Brain microvascular endothelial cell (primary cell): Measurements from ENCODE around the gene SH3RF2.
A peak's percentile ranks its signal among the peaks of the same experiment; 100 is the strongest.

Source experiments
- DNase-seq: peaks from one replicate; pipeline ENCODE4 v3.0.0-alpha.2; 2020
- H3K27ac ChIP-seq: fragments of 250-450 bp; sonication (Bioruptor Pico); 2 replicates; pipeline ENCODE4 v1.5.1; 2020; ENCODE audit warnings: mild to moderate bottlenecking, moderate library complexity
- H3K27me3 ChIP-seq: fragments of 250-450 bp; sonication (Bioruptor Pico); replicated peaks from 2 replicates; pipeline ENCODE4 v1.5.1; 2020; ENCODE audit warnings: mild to moderate bottlenecking
- H3K36me3 ChIP-seq: fragments of 250-450 bp; sonication (Bioruptor Pico); replicated peaks from 2 replicates; pipeline ENCODE4 v1.5.1; 2020; ENCODE audit warnings: mild to moderate bottlenecking
- H3K4me3 ChIP-seq: 2 replicates; pipeline ENCODE4 v1.5.1; 2011; ENCODE audit warnings: low read depth, mild to moderate bottlenecking, control low read depth, low read length, moderate library complexity
- in situ Hi-C: cut with HindIII; loops from 2 replicates; pipeline ENCODE4 v1.10.0; 2017; ENCODE audit warnings: low sequenced_read_pairs, low pct_ligation_motif_present
- TF ChIP-seq, protein P1 (sequence below): IDR thresholded peaks from 2 replicates; pipeline ENCODE4 v1.5.1; 2011; ENCODE audit warnings: low read depth, mild to moderate bottlenecking, moderate library complexity, low read length, control low read depth, inconsistent platforms; ENCODE audit errors: missing control alignments

The SH3RF2 gene

DNA sequence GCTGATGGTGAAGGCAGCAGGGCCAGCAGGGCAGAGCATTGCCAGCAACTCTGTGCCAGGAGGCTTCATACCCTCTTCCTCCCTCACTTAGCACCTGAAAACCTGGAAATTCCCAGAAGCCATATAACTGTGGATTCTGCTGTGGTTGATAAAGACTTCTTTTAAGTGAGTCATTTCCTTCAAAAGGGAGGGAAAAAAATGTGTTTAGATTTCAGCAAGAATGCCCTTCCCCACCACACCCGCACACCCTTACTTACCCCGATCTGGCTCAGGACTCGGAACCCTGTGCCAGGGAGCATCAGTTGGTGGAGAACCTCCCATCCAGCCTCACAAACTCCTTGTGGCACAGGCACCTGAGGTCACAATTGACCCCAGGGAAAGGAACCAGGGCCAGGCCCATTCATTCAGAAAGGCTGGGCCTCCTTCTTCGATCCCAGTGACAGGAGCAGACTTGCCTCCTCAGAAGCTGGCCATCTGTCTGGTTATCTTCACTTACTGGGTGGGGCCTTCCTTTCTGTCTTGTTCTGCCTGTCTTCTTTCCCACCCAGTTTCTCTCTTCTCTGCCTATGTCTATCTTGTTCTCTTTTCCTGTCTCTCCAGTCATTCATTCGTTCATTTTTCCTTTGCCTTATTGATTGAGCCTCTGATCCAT lies 106.4 kb downstream of the SH3RF2 start:
- Histone ChIP-seq H3K27me3 (no peaks in the 10 kb centered on the region), H3K27ac (no peak overlapping the region), H3K36me3 (no peaks in the 10 kb centered on the region), H3K4me3 (no peak overlapping the region)
- in situ Hi-C loops: no loop called here
- DNase-seq: peak; percentile 29
- TF ChIP-seq, protein P1, sequence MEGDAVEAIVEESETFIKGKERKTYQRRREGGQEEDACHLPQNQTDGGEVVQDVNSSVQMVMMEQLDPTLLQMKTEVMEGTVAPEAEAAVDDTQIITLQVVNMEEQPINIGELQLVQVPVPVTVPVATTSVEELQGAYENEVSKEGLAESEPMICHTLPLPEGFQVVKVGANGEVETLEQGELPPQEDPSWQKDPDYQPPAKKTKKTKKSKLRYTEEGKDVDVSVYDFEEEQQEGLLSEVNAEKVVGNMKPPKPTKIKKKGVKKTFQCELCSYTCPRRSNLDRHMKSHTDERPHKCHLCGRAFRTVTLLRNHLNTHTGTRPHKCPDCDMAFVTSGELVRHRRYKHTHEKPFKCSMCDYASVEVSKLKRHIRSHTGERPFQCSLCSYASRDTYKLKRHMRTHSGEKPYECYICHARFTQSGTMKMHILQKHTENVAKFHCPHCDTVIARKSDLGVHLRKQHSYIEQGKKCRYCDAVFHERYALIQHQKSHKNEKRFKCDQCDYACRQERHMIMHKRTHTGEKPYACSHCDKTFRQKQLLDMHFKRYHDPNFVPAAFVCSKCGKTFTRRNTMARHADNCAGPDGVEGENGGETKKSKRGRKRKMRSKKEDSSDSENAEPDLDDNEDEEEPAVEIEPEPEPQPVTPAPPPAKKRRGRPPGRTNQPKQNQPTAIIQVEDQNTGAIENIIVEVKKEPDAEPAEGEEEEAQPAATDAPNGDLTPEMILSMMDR: no peak

DNA sequence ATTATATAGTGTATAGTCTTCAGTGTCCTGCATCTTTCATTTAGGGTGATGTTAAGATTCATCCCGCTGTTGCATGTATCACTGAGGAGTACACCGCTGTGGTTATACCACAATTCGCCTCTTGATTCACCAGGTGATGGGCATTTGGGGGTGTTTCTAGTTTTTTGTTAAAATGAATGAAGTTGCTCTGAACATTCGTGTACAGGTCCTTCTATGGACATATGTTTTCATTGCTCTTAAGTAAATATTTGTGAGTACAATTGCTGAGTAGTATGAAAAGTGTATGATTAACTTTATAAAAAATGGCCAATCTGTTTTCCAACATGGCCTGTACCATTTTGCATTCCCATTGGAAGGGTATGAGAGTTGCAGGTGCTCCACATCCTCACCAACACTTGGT lies 107.3 kb downstream of the SH3RF2 start:
- Histone ChIP-seq H3K4me3 (no peak overlapping the region), H3K27me3 (no peaks in the 10 kb centered on the region), H3K36me3 (no peaks in the 10 kb centered on the region), H3K27ac (no peak overlapping the region)
- in situ Hi-C loops: no loop called here
- no peak for DNase-seq
- TF ChIP-seq, protein P1: no peak

DNA sequence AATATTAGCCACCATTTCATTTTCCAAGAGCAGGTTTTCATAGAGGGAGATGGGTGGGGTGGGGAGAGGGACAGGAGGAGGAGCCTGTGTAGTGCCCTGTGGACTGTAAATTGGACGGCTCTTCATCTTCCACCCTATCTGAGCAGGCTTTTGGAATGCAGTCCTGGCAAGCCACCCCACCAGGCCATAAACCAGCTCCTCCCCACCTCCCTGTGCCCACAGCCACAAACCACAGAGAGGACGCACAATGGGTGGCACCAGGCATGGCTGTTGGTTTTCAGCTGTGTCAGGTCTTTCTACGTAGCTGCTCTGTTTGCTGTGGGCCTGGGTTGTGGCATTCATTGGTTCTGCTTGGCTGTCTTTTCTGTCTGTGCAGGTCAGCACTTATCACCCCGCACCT lies 111.0 kb downstream of the SH3RF2 start:
- Histone ChIP-seq H3K27ac (no peak overlapping the region), H3K4me3 (no peak overlapping the region), H3K36me3 (no peaks in the 10 kb centered on the region), H3K27me3 (no peaks in the 10 kb centered on the region)
- in situ Hi-C loops: no loop called here
- DNase-seq: no peak
- TF ChIP-seq, protein P1: no peak

DNA sequence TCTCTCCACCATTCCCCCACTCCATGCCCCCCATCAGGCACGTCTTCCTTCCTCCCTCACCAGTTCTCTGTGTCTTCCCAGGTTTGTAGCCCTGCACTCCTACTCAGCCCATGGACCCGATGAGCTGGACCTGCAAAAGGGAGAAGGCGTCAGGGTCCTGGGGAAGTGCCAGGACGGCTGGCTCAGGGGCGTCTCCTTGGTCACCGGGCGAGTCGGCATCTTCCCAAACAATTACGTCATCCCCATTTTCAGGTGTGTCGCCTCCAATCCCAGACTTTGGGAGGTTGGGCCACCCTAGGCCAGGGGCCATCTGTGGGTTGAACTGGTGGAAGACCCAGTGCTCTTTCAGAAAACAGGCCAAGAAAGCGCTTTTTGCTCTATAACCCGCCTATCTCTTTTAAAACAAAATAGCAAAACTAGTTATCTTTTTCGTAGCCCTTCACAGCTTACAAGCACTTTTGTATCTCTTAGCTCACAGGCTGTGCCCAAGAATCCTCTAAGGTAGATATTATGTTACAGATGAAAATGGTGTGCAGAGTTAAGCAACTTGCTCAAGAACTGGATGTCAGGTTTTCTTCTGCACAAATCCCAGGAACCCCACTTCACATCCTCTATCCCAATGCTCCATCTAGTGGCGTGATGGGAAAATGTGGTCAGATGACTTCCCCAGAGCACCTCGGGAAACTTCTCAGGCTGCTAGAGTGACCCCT lies 112.8 kb downstream of the SH3RF2 start:
- in situ Hi-C loops: no loop called here
- no peaks in the 10 kb centered on the region for H3K36me3 ChIP-seq
- DNase-seq: peak; percentile 69

DNA sequence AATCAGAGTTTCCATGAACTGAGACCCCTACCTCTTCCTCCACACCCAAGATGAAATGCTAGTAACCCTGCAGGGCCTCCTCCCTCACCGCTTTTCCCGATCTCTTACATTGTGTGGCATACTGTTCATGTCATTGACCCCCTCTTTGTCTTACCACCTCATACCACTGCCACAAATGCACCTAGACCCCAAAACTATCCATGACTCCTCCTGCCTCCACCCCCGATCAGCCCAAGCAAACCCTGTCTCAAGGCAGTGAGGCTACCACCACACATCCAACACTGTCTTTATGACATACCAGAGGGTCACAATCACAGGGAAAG lies 113.3 kb downstream of the SH3RF2 start:
- H3K27me3 ChIP-seq: no peaks in the 10 kb centered on the region
- TF ChIP-seq, protein P1: no peak
- in situ Hi-C loops: no loop called here
- H3K27ac ChIP-seq: no peak overlapping the region
- H3K4me3 ChIP-seq: no peak overlapping the region
- no peak for DNase-seq
- no peaks in the 10 kb centered on the region for H3K36me3 ChIP-seq

More for the DNA sequence above, 112.8 kb downstream of the SH3RF2 start:
- no peaks in the 10 kb centered on the region for H3K27me3 ChIP-seq
- H3K27ac ChIP-seq: no peak overlapping the region
- TF ChIP-seq, protein P1: peak; percentile 86
- H3K4me3 ChIP-seq: no peak overlapping the region

DNA sequence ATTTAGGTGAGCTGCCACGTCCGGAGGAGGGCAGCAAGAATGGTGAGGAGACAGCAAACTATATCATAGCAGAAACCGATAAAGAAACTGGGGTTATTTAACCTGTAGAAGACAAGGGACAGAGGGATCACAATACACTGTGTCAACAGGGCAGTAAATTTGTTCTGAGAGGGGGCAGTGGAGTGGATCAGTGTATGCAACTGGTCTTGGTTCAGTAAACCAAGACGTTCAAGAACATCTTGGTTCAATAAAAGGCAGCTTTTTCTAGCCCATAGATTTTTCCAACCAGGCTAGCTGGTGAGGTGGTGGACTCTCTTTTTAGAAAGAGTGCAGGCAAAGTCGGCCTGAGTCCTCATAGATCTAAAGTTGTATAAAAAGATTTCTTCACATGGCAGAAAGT lies 113.7 kb downstream of the SH3RF2 start:
- in situ Hi-C loops: no loop called here
- DNase-seq: no peak
- no peak overlapping the region for H3K27ac ChIP-seq
- H3K27me3 ChIP-seq: no peaks in the 10 kb centered on the region
- TF ChIP-seq, protein P1: no peak
- no peak overlapping the region for H3K4me3 ChIP-seq
- no peaks in the 10 kb centered on the region for H3K36me3 ChIP-seq
